Left ventricle myocardium inferior (tissue), 1 donor: ENCODE results near the gene GNG7. TPM values are rescaled to one million over a fixed set of nuclear protein-coding genes. Genes with fewer than 3 reads are reported as not detected.

Source experiments
- DNase-seq: peaks from one replicate; pipeline ENCODE4 v3.0.0-alpha.2; 2020
- H3K27ac ChIP-seq: fragments of 200-600 bp; replicated peaks from 2 replicates; pipeline ENCODE4 v1.8.0; 2021
- H3K27me3 ChIP-seq: fragments of 200-600 bp; 2 replicates; pipeline ENCODE4 v1.8.0; 2021; ENCODE audit warnings: low read depth
- H3K36me3 ChIP-seq: fragments of 200-600 bp; 2 replicates; pipeline ENCODE4 v1.8.0; 2021
- H3K4me1 ChIP-seq: fragments of 200-600 bp; 2 replicates; pipeline ENCODE4 v1.8.0; 2021
- H3K4me3 ChIP-seq: fragments of 200-600 bp; 2 replicates; pipeline ENCODE4 v1.8.0; 2021; ENCODE audit warnings: mild to moderate bottlenecking, moderate library complexity
- H3K9me3 ChIP-seq: fragments of 200-600 bp; replicated peaks from 2 replicates; pipeline ENCODE4 v1.8.0; 2021
- CTCF ChIP-seq: fragments of 200-600 bp; IDR thresholded peaks from 2 replicates; pipeline ENCODE4 v1.8.0; 2021; ENCODE audit warnings: antibody characterized with exemption, mild to moderate bottlenecking, borderline replicate concordance
- intact Hi-C: fragments of 100-400 bp; cut with micrococcal nuclease; formaldehyde crosslinking; loops from one replicate; pipeline ENCODE4 v1.11.0; 2022
- long read RNA-seq: library from polyadenylated mRNA; unstranded; transcript quantifications from one replicate; pipeline ENCODE4 v2.0.0, GENCODE V29; 2021
- total RNA-seq: library from RNA; stranded (reverse); fragmentation: NEBNext Ultra II Directional; extraction: Animal tissue kit (Norgen Biotek cat#: 25700); gene quantifications from one replicate; pipeline ENCODE4 v1.2.1, GENCODE V29; 2021
- donor health status: DM: no; HTN: yes; CAD: no; lungs with severe emphysema.

GNG7 gene
- 46.6 TPM for total RNA-seq
- long read RNA-seq, full-length matches to known transcripts: 37 of 102 reads
- long read RNA-seq, partial matches to known transcripts: 1 of 102 reads
- long read RNA-seq, other reads (novel, unspliced or antisense): 64 of 102 reads

- peak within 1 kb of the TSS; percentile 69 for H3K27ac ChIP-seq
- H3K9me3 ChIP-seq: no peaks in the 10 kb centered on the region
- peaks cover 20% of the 10 kb centered on the region for H3K4me1 ChIP-seq
- DNase-seq: peak; percentile 94
- intact Hi-C loops: no loop called here
- no peak for TF ChIP-seq CTCF
- H3K36me3 ChIP-seq: no peaks in the 10 kb centered on the region
- peaks cover 28% of the 10 kb centered on the region for H3K27me3 ChIP-seq
- peak within 1 kb of the TSS; percentile 67 for H3K4me3 ChIP-seq
These were observed at the start of gene GNG7 for GRCh38 chr19:2702170-2703076. TSS of gene GNG7 (minus strand) at chr19:2702694. CDS start at chr19:2520688, 182,006 bp downstream.

GRCh38 chr19:2751438-2751830, 48.9 kb upstream of the GNG7 start:
- Histone ChIP-seq H3K9me3 (no peaks in the 10 kb centered on the region), H3K4me3 (no peak overlapping the region), H3K36me3 (peaks cover 34% of the 10 kb centered on the region), H3K4me1 (peaks cover 3% of the 10 kb centered on the region), H3K27ac (no peak overlapping the region), H3K27me3 (no peaks in the 10 kb centered on the region)
- TF ChIP-seq CTCF: no peak
- intact Hi-C loops: no loop called here
- DNase-seq: no peak

GRCh38 chr19:2750808-2751437, 48.4 kb upstream of the GNG7 start:
- intact Hi-C loops: no loop called here
- no peak for DNase-seq

GRCh38 chr19:2747349-2747748, 44.9 kb upstream of the GNG7 start:
- no peak for TF ChIP-seq CTCF
- Histone ChIP-seq H3K36me3 (no peaks in the 10 kb centered on the region), H3K27ac (no peak overlapping the region), H3K4me1 (peaks cover 3% of the 10 kb centered on the region), H3K4me3 (no peak overlapping the region), H3K9me3 (no peaks in the 10 kb centered on the region), H3K27me3 (no peaks in the 10 kb centered on the region)
- DNase-seq: no peak
- intact Hi-C loops: loop anchor here (5.0 kb wide), 1 partner anchor 100 kb away; no protein-coding TSS in a partner anchor

More at GRCh38 chr19:2750808-2751437, 48.4 kb upstream of the GNG7 start:
- Histone ChIP-seq H3K9me3 (no peaks in the 10 kb centered on the region), H3K27ac (no peak overlapping the region), H3K4me1 (peaks cover 3% of the 10 kb centered on the region), H3K27me3 (no peaks in the 10 kb centered on the region), H3K36me3 (peaks cover 29% of the 10 kb centered on the region), H3K4me3 (no peak overlapping the region)
- TF ChIP-seq CTCF: no peak

GRCh38 chr19:2744113-2744512, 41.6 kb upstream of the GNG7 start:
- intact Hi-C loops: no loop called here
- no peak overlapping the region for H3K27ac ChIP-seq
- H3K36me3 ChIP-seq: no peaks in the 10 kb centered on the region
- H3K4me1 ChIP-seq: peaks cover 11% of the 10 kb centered on the region
- no peak for TF ChIP-seq CTCF
- H3K9me3 ChIP-seq: no peaks in the 10 kb centered on the region
- no peak overlapping the region for H3K4me3 ChIP-seq
- peaks cover 7% of the 10 kb centered on the region for H3K27me3 ChIP-seq
- no peak for DNase-seq
